IMR-90 (cell line): ENCODE results near the gene MAP2K2. TPM values are rescaled to one million over a fixed set of nuclear protein-coding genes. Genes with fewer than 3 reads are reported as not detected.
"Not testable (repeated sequence)": the region's sequence is repeated elsewhere in the genome, so short reads cannot be mapped to it uniquely, and the experiment has no call there.

ENCODE experiments used
- ATAC-seq: fragments of 200-7000 bp; cut with Tn5 transposase; 2 replicates; pipeline ENCODE4 v1.9.1; 2020; ENCODE audit warnings: low read depth, mild to moderate bottlenecking, moderate library complexity
- BruUV-seq: library from RNA; stranded (reverse); fragments of 400-500 nt; replicated peaks from 2 replicates; lab custom pipeline; 2021; lab: Mats Ljungman, UMichigan
- CTCF ChIA-PET: fragments of 300-600 bp; formaldehyde crosslinking; extraction: SDS; loops from one replicate; lab custom pipeline; 2021; ENCODE audit warnings: antibody characterized with exemption; lab: Yijun Ruan, JAX
- POLR2A ChIA-PET: fragments of 300-600 bp; sonication (Branson Sonifier 250); formaldehyde crosslinking; loops from one replicate; lab custom pipeline; 2022; ENCODE audit warnings: antibody characterized with exemption; ENCODE audit not compliant: unreplicated experiment; lab: Charles Lee
- DNase-seq: peaks from one replicate; pipeline ENCODE4 v3.0.0; 2013
- H2AFZ ChIP-seq: replicated peaks from 2 replicates; pipeline ENCODE3; 2013; ENCODE audit warnings: low read length, mild to moderate bottlenecking; ENCODE audit not compliant: poor library complexity
- H2AK5ac ChIP-seq: 2 replicates; pipeline ENCODE4 v1.6.1; 2013; ENCODE audit warnings: low read depth, low read length, inconsistent platforms
- H2AK9ac ChIP-seq: replicated peaks from 2 replicates; pipeline ENCODE3; 2013; ENCODE audit warnings: mild to moderate bottlenecking, low read depth, low read length, moderate library complexity; ENCODE audit not compliant: poor library complexity
- H2BK120ac ChIP-seq: 2 replicates; pipeline ENCODE4 v1.6.1; 2013; ENCODE audit warnings: low read depth, low read length, inconsistent platforms
- H2BK15ac ChIP-seq: 3 replicates; pipeline ENCODE4 v1.6.1; 2013; ENCODE audit warnings: low read depth, low read length, inconsistent platforms
- H2BK20ac ChIP-seq: 2 replicates; pipeline ENCODE4 v1.6.1; 2013; ENCODE audit warnings: low read depth, mild to moderate bottlenecking, inconsistent platforms, low read length, moderate library complexity
- H2BK5ac ChIP-seq: 2 replicates; pipeline ENCODE4 v1.6.1; 2013; ENCODE audit warnings: mild to moderate bottlenecking, low read depth, low read length, inconsistent platforms; ENCODE audit not compliant: poor library complexity, severe bottlenecking
- H3K14ac ChIP-seq: replicated peaks from 2 replicates; pipeline ENCODE4 v1.6.1; 2013; ENCODE audit warnings: low read depth, low read length, inconsistent platforms
- H3K18ac ChIP-seq: 2 replicates; pipeline ENCODE4 v1.6.1; 2013; ENCODE audit warnings: low read depth, low read length, control low read depth
- H3K23ac ChIP-seq: 2 replicates; pipeline ENCODE4 v1.6.1; 2013; ENCODE audit warnings: low read depth, low read length, inconsistent platforms
- H3K27ac ChIP-seq: 2 replicates; pipeline ENCODE4 v1.5.1; 2013; ENCODE audit warnings: mild to moderate bottlenecking, control low read depth, low read length; ENCODE audit not compliant: insufficient read depth
- H3K27me3 ChIP-seq: 2 replicates; pipeline ENCODE4 v1.6.1; 2013; ENCODE audit warnings: low read length; ENCODE audit not compliant: control insufficient read depth, insufficient read depth
- H3K36me3 ChIP-seq: 2 replicates; pipeline ENCODE4 v1.6.1; 2013; ENCODE audit warnings: low read length, mixed read lengths; ENCODE audit not compliant: control insufficient read depth, insufficient read depth
- H3K4ac ChIP-seq: 2 replicates; pipeline ENCODE4 v1.6.1; 2013; ENCODE audit warnings: low read depth, low read length, inconsistent platforms
- H3K4me1 ChIP-seq: 2 replicates; pipeline ENCODE4 v1.6.1; 2013; ENCODE audit warnings: low read length, mixed read lengths; ENCODE audit not compliant: control insufficient read depth, insufficient read depth
- H3K4me2 ChIP-seq: 2 replicates; pipeline ENCODE4 v1.6.1; 2013; ENCODE audit warnings: low read depth, mild to moderate bottlenecking, control low read depth, low read length, moderate library complexity
- H3K4me3 ChIP-seq: 2 replicates; pipeline ENCODE4 v1.5.1; 2013; ENCODE audit warnings: low read depth, mild to moderate bottlenecking, control low read depth, low read length, moderate library complexity; ENCODE audit not compliant: insufficient read depth
- H3K56ac ChIP-seq: 2 replicates; pipeline ENCODE4 v1.6.1; 2013; ENCODE audit warnings: low read length, inconsistent platforms; ENCODE audit not compliant: insufficient read depth; ENCODE audit errors: extremely low read depth
- H3K79me1 ChIP-seq, 2 experiments: 2 replicates each; pipeline ENCODE4 v1.6.1; 2013; ENCODE audit warnings: low read length in 2 of 2, inconsistent platforms in 1 of 2, low read depth in 1 of 2
- H3K9ac ChIP-seq: 2 replicates; pipeline ENCODE4 v1.6.1; 2013; ENCODE audit warnings: low read depth, low read length, control low read depth
- H3K9me1 ChIP-seq: 2 replicates; pipeline ENCODE4 v1.6.1; 2013; ENCODE audit warnings: low read length, inconsistent platforms; ENCODE audit not compliant: insufficient read depth
- H3K9me3 ChIP-seq: 2 replicates; pipeline ENCODE4 v1.6.1; 2013; ENCODE audit warnings: low read length; ENCODE audit not compliant: control insufficient read depth, insufficient read depth
- H4K20me1 ChIP-seq: 2 replicates; pipeline ENCODE4 v1.6.1; 2013; ENCODE audit warnings: low read length, inconsistent platforms; ENCODE audit not compliant: insufficient read depth
- H4K5ac ChIP-seq: 2 replicates; pipeline ENCODE4 v1.6.1; 2013; ENCODE audit warnings: mild to moderate bottlenecking, low read depth, low read length, control low read depth
- H4K8ac ChIP-seq, 2 experiments: 2 replicates each; pipeline ENCODE4 v1.6.1; 2013; ENCODE audit warnings: low read depth in 2 of 2, low read length in 2 of 2, control low read depth in 1 of 2, inconsistent platforms in 1 of 2
- H4K91ac ChIP-seq: 2 replicates; pipeline ENCODE4 v1.6.1; 2013; ENCODE audit warnings: low read depth, low read length, inconsistent platforms; ENCODE audit not compliant: insufficient read depth
- ELK1 ChIP-seq: fragments of 150-350 bp; IDR thresholded peaks from 2 replicates; pipeline ENCODE4 v1.6.1; 2016; ENCODE audit warnings: low read depth, mild to moderate bottlenecking, low read length, moderate library complexity, borderline replicate concordance
- NFE2L2 ChIP-seq: fragments of 150-350 bp; IDR thresholded peaks from 2 replicates; pipeline ENCODE4 v1.6.1; 2016; ENCODE audit warnings: low read depth, mild to moderate bottlenecking, low read length
- RAD21 ChIP-seq: IDR thresholded peaks from 2 replicates; pipeline ENCODE4 v1.6.1; 2012; ENCODE audit warnings: low read length, improper control_type of control experiment
- WGBS, 2 experiments: methylation state at CpG; one replicate each; pipeline versions ENCODE4 v1.1.5 to v1.1.7; 2013; ENCODE audit warnings: missing lambda C conversion rate in 2 of 2; ENCODE audit not compliant: insufficient read length in 1 of 2; ENCODE audit errors: extremely low coverage in 2 of 2; 5-methylcytosine and 5-hydroxymethylcytosine counted together
- dilution Hi-C: fragments of 300-500 bp; cut with HindIII; formaldehyde crosslinking; loops from one replicate; pipeline ENCODE4 v1.14.3; 2018; ENCODE audit warnings: low sequenced_read_pairs; ENCODE audit not compliant: unreplicated experiment
- in situ Hi-C: fragments of 300-500 bp; cut with MboI; formaldehyde crosslinking; loops from 3 replicates; pipeline ENCODE4 v1.14.3; 2019; ENCODE audit warnings: low sequenced_read_pairs, inconsistent platforms, mixed read lengths
- intact Hi-C: fragments of 100-400 bp; cut with micrococcal nuclease; formaldehyde crosslinking; loops from 2 replicates; pipeline ENCODE4 v1.10.0; 2022
- polyA plus RNA-seq, 3 experiments: library from polyadenylated mRNA; depleted of rRNA; stranded (reverse); fragments of >200 nt; gene quantifications; 2 replicates each; pipeline ENCODE4 v1.2.3, GENCODE V29; 2012; ENCODE audit warnings: low replicate concordance in 1 of 3
- total RNA-seq: library from RNA; depleted of rRNA; stranded (reverse); fragments of >200 nt; gene quantifications from 2 replicates; pipeline ENCODE4 v1.2.3, GENCODE V29; 2012

Gene MAP2K2
- total and polyA plus RNA-seq, 2 of the 4 experiments (the other 2 are of a cell fraction) = 115 to 151 TPM

- no CpG with 5 or more reads among the region's 8 CpGs for WGBS, 2 experiments
Observed at GRCh38 chr19:4136680-4137088, 12.8 kb upstream of the MAP2K2 start.

GRCh38 chr19:4135386-4135785, 11.5 kb upstream of the MAP2K2 start:
- 87% methylated on average over 3 of the region's 9 CpGs; no CpG with 5 or more reads in 1 of the 2 experiments for WGBS, 2 experiments
- H4K91ac ChIP-seq, H3K9me3 ChIP-seq, H3K4me1 ChIP-seq, H3K18ac ChIP-seq, DNase-seq, H3K9me1 ChIP-seq, intact Hi-C loops, H3K9ac ChIP-seq, H3K4me2 ChIP-seq, POLR2A ChIA-PET, H4K8ac ChIP-seq, H2BK120ac ChIP-seq, ATAC-seq, H3K56ac ChIP-seq, dilution Hi-C loops, H2BK20ac ChIP-seq, H2BK5ac ChIP-seq, H3K23ac ChIP-seq, H3K4me3 ChIP-seq, H2AFZ ChIP-seq, H3K27ac ChIP-seq, H3K36me3 ChIP-seq, H3K4ac ChIP-seq, H3K27me3 ChIP-seq, H2BK15ac ChIP-seq, in situ Hi-C loops, BruUV-seq, H3K14ac ChIP-seq, H4K20me1 ChIP-seq, H2AK9ac ChIP-seq, H3K79me1 ChIP-seq, H4K5ac ChIP-seq, H2AK5ac ChIP-seq: not testable (repeated sequence)
- CTCF ChIA-PET = interaction anchor here (0.6 kb wide), 2 partner anchors 95 to 153 kb away, joined by 3 read pairs; no protein-coding TSS in a partner anchor

More at GRCh38 chr19:4136680-4137088, 12.8 kb upstream of the MAP2K2 start:
- Histone ChIP-seq H3K36me3 (no peaks in the 10 kb centered on the region), H3K14ac (no peak overlapping the region), H3K27ac (no peak overlapping the region), H2AK9ac (no peak overlapping the region), H3K4me2 (no peak overlapping the region), H3K4ac (no peak overlapping the region), H4K91ac (no peak overlapping the region), H3K79me1 (no peaks in the 10 kb centered on the region), H3K23ac (no peak overlapping the region), H4K8ac (no peak overlapping the region), H3K27me3 (no peaks in the 10 kb centered on the region), H2AFZ (no peak overlapping the region), H3K9ac (no peak overlapping the region), H4K5ac (no peak overlapping the region), H3K4me1 (peaks cover 4% of the 10 kb centered on the region), H3K18ac (no peak overlapping the region), H3K9me3 (no peaks in the 10 kb centered on the region), H4K20me1 (no peaks in the 10 kb centered on the region), H2BK20ac (no peak overlapping the region), H3K9me1 (no peaks in the 10 kb centered on the region), H3K56ac (no peak overlapping the region), H2BK15ac (no peak overlapping the region), H2BK5ac (no peak overlapping the region), H2BK120ac (no peak overlapping the region), H2AK5ac (no peak overlapping the region), H3K4me3 (no peak overlapping the region)
- TF ChIP-seq NFE2L2 (no peak), RAD21 (no peak), ELK1 (no peak)
- DNase-seq = no peak
- in situ Hi-C loops (no loop called here), dilution Hi-C loops (no loop called here), intact Hi-C loops (no loop called here)
- no peak for ATAC-seq
- BruUV-seq = no TSS peak
- ChIA-PET POLR2A (no interaction called here), CTCF (no interaction called here)
